NB4 (cell line): ENCODE measurements around the gene ATP6V1G3.
"Not testable (repeated sequence)": the region's sequence is repeated elsewhere in the genome, so short reads cannot be mapped to it uniquely, and the experiment has no call there.

Experiments
- DNase-seq: peaks from one replicate; pipeline ENCODE4 v3.0.0; 2010; ENCODE audit warnings: low read depth
- H3K4me3 ChIP-seq: one replicate; pipeline ENCODE4 v1.5.1; 2011; ENCODE audit warnings: mild to moderate bottlenecking, low read depth, low read length, moderate library complexity
- MYC ChIP-seq: IDR thresholded peaks from 2 replicates; pipeline ENCODE4 v1.6.1; 2011; ENCODE audit warnings: low read depth, low read length
- POLR2A ChIP-seq: IDR thresholded peaks from 2 replicates; pipeline ENCODE4 v1.6.1; 2011; ENCODE audit warnings: mild to moderate bottlenecking; ENCODE audit not compliant: insufficient read length; ENCODE audit errors: extremely low read depth
- TF ChIP-seq, protein P1 (sequence below): IDR thresholded peaks from 2 replicates; pipeline ENCODE4 v1.6.1; 2011; ENCODE audit warnings: low read depth, low read length
- TF ChIP-seq, protein P2 (sequence below): IDR thresholded peaks from one replicate; pipeline ENCODE4 v1.5.1; 2012; ENCODE audit warnings: low read depth, low read length

Gene ATP6V1G3

DNA sequence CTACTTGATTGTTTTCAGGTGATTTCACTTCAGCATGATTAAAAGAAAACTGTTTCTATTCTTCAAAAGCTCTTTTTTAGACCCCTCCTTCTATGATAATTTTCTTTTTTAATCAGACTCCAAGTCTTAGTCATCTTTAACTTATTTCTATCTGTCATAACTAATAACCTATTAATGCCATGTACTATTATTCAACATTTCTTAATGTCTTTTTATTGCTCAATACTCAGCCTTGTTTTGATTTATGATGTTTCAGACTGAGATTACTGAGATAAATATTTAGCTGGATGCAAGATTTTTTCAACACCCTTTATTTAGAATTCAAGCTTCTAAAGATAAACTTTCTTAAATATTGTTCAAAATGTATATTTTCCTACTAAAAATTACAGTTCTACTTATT lies 53.6 kb downstream of the ATP6V1G3 start:
- no peak for DNase-seq
- H3K4me3 ChIP-seq, result no peak overlapping the region
- no peak for TF ChIP-seq MYC
- TF ChIP-seq, protein P1, sequence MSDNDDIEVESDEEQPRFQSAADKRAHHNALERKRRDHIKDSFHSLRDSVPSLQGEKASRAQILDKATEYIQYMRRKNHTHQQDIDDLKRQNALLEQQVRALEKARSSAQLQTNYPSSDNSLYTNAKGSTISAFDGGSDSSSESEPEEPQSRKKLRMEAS, result no peak
- TF ChIP-seq, protein P2, sequence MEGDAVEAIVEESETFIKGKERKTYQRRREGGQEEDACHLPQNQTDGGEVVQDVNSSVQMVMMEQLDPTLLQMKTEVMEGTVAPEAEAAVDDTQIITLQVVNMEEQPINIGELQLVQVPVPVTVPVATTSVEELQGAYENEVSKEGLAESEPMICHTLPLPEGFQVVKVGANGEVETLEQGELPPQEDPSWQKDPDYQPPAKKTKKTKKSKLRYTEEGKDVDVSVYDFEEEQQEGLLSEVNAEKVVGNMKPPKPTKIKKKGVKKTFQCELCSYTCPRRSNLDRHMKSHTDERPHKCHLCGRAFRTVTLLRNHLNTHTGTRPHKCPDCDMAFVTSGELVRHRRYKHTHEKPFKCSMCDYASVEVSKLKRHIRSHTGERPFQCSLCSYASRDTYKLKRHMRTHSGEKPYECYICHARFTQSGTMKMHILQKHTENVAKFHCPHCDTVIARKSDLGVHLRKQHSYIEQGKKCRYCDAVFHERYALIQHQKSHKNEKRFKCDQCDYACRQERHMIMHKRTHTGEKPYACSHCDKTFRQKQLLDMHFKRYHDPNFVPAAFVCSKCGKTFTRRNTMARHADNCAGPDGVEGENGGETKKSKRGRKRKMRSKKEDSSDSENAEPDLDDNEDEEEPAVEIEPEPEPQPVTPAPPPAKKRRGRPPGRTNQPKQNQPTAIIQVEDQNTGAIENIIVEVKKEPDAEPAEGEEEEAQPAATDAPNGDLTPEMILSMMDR, result no peak
- TF ChIP-seq POLR2A, result no peak

DNA sequence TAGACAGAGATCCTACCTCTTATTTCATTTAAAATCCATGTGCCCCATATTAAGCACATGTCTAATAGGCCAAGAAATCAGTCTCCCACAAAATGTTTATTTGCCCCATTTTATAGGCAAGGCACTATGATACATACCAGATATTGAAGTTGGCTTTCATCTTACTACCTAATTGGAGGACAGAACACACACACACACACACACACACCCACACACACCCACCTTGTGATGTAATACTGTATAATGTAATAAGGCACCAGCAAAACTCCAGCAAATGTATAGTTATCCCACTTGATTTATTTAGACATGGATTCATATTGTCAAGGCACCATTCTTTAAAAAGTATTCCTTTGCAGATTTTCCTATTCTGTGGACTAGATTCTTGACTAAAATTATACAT lies 56.8 kb downstream of the ATP6V1G3 start:
- no peak for DNase-seq
- TF ChIP-seq, protein P1, result no peak
- TF ChIP-seq, protein P2, result no peak
- TF ChIP-seq MYC (no peak), POLR2A (no peak)
- no peak overlapping the region for H3K4me3 ChIP-seq

DNA sequence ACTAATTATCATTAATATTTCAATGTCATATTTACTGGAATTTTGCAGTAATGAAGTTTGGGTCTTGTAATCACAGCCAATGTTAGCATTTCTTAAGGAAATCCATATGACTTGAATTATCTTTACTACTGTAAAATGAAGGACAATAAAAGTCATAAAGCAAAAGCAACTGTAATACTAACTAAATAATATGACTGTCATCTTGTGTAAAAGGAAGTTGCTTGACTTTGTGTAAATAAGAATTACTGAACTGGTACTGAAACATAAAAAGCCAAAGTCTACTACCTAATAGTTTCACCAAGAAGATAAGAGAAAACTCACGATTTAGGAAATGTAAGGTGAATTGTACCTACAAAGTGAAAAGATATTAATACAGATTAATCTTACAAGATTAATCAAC lies 57.5 kb downstream of the ATP6V1G3 start:
- no peak for DNase-seq
- no peak overlapping the region for H3K4me3 ChIP-seq
- no peak for TF ChIP-seq POLR2A
- TF ChIP-seq, protein P1, result no peak
- TF ChIP-seq, protein P2, result no peak
- TF ChIP-seq MYC, result no peak

DNA sequence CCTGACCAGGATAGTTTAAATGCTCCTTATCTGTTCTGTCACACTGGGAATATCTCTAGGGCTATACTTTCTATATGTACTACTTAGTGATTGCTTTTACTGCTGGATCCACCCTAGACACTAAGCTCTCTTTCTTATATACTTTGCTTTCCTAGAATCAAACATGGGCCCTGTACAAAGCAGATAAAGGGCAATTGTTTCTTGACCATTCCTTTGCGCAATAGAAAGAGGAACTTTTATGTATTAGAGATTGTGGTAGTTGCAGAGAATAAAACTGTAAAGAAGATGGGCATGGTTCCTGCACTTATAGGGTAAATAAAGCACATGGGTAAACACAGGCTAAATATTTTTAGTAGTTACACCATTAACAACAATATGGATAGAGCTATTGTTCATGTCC lies 58.8 kb downstream of the ATP6V1G3 start:
- no peak overlapping the region for H3K4me3 ChIP-seq
- TF ChIP-seq MYC (no peak), POLR2A (no peak)
- TF ChIP-seq, protein P2, result no peak
- TF ChIP-seq, protein P1, result no peak
- peak; percentile 13 for DNase-seq

DNA sequence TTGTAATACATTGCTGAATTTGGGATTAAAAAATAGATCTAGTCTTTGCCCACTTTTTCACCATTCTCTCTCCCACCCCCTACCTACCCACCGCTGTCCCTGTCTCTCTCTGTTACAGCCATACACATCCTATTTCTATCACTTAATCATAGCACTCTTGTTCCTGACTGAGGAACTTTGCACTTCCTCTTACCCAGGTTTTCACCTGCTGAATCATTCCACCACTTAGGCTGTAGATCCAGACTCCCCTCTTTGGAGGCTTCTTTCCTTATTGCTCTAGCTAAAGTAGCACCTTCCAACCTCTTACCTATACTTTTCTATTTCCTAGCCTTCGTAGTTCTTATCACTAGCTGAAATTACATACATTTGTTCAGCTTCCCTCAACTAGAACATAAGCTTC lies 59.6 kb downstream of the ATP6V1G3 start:
- no peak for DNase-seq
- TF ChIP-seq, protein P1, result no peak
- TF ChIP-seq POLR2A (no peak), MYC (no peak)
- TF ChIP-seq, protein P2, result no peak

DNA sequence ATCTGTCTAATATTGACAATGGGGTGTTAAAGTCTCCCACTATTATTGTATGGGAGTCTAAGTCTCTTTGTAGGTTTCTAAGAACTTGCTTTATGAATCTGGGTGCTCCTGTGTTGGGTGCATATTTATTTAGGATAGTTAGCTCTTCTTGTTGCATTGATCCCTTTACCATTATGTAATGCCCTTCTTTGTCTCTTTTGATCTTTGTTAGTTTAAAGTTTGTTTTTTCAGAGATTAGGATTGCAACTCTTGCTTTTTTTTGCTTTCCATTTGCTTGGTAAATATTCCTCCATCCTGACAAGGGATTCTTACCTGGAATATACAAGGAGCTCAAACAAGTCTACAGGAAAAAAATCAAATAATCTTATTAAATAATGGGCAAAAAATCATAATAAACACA lies 63.1 kb downstream of the ATP6V1G3 start:
- DNase-seq, H3K4me3 ChIP-seq: not testable (repeated sequence)

More for the DNA sequence above, 59.6 kb downstream of the ATP6V1G3 start:
- H3K4me3 ChIP-seq, result no peak overlapping the region
